Ovary (tissue), 9 donors: ENCODE results near the gene SMG6. TPM values are rescaled to one million over a fixed set of nuclear protein-coding genes. Genes with fewer than 3 reads are reported as not detected.
"Not testable (repeated sequence)": the region's sequence is repeated elsewhere in the genome, so short reads cannot be mapped to it uniquely, and the experiment has no call there.

Experiments
- DNase-seq, 5 donors: peaks; one replicate each; pipeline ENCODE4 v3.0.0-alpha.2; 2019 to 2020
- H3K27ac ChIP-seq, 2 donors: fragments of 200-600 bp; one replicate each; pipeline versions ENCODE4 v1.5.1 to v1.8.0; 2019 to 2022
- H3K27me3 ChIP-seq: fragments of 200-600 bp; one replicate; pipeline ENCODE4 v1.8.0; 2022
- H3K36me3 ChIP-seq: fragments of 200-600 bp; sonication (generic); one replicate; pipeline ENCODE4 v1.5.1; 2019
- H3K4me1 ChIP-seq: one replicate; pipeline ENCODE4 v1.8.1; 2013; ENCODE audit warnings: mild to moderate bottlenecking, moderate library complexity; ENCODE audit not compliant: insufficient read depth
- H3K4me3 ChIP-seq: fragments of 200-600 bp; sonication (generic); one replicate; pipeline ENCODE4 v1.5.1; 2017
- H3K9me3 ChIP-seq, 2 donors: fragments of 200-600 bp in 1 of 2; sonication (generic) in 1 of 2; one replicate each; pipeline versions ENCODE4 v1.5.1 to v1.8.1; 2013 to 2019; ENCODE audit warnings: mild to moderate bottlenecking in 1 of 2, moderate library complexity in 1 of 2
- CTCF ChIP-seq, 3 donors: fragments of 450-650 bp in 2 of 3; fragments of 200-600 bp in 1 of 3; IDR thresholded peaks; one replicate each; pipeline versions ENCODE4 v1.5.1 to v1.8.0; 2016 to 2022; ENCODE audit warnings: antibody characterized with exemption in 3 of 3, mild to moderate bottlenecking in 1 of 3
- EP300 ChIP-seq: sonication (generic); formaldehyde crosslinking; IDR thresholded peaks from one replicate; pipeline ENCODE4 v1.6.1; 2017; ENCODE audit warnings: antibody characterized with exemption
- POLR2A ChIP-seq: fragments of 450-650 bp; IDR thresholded peaks from one replicate; pipeline ENCODE4 v1.6.1; 2017; ENCODE audit warnings: antibody characterized with exemption, mild to moderate bottlenecking, moderate library complexity
- WGBS, 3 donors: extraction: QIAGEN DNeasy Blood & Tissue Kit in 1 of 3; methylation state at CpG; one replicate each; pipeline versions ENCODE4 v1.1.5 to v1.1.7; 2013 to 2017; 5-methylcytosine and 5-hydroxymethylcytosine counted together
- intact Hi-C, 4 donors: fragments of 100-400 bp; cut with DNase I; formaldehyde crosslinking; loops; one replicate each; pipeline versions ENCODE4 v1.11.0 to v1.15.1; 2022 to 2023
- polyA plus RNA-seq, 2 donors: library from polyadenylated mRNA; stranded (reverse); fragments of 200-250 nt in 1 of 2; fragments of 350-450 nt in 1 of 2; fragmentation: Illumina TruSeq in 1 of 2; extraction: RNeasy Lipid Tissue Mini Kit (QIAGEN cat#74804) in 1 of 2; gene quantifications; one replicate each; pipeline ENCODE4 v1.2.3, GENCODE V29; 2013 to 2014
- total RNA-seq, 7 donors: library from RNA; depleted of rRNA in 2 of 7; stranded (reverse); fragments of >200 nt in 2 of 7; fragmentation: NEBNext Ultra II Directional in 3 of 7; extraction: Animal tissue kit (Norgen Biotek cat#: 25700) in 3 of 7; gene quantifications; one replicate each; pipeline versions ENCODE4 v1.1.0 to v1.2.4, GENCODE V29; 2016 to 2023
- donor health status: DM: no; HTN: no; CAD: no; lungs with moderate emphysema.
- donor health status: DM: no; HTN: no; CAD: no.
- donor health status: Bipolar disorder and iron deficiency.
- donor health status: DM: yes; HTN: yes; CAD: no.
- donor health status: DM: no; HTN: no; CAD: no.
- donor health status: DM: yes; HTN: yes; CAD: no.

Gene SMG6
- total and polyA plus RNA-seq, 9 donors: 33.8 to 66.0 (median 51.0) TPM

GRCh38 chr17:2150806-2151205 lies 152.8 kb downstream of the SMG6 start:
- intact Hi-C loops: loop anchor here in 1 of 4 donors (10.0 kb wide), 1 partner anchor 46 kb away; no protein-coding TSS in a partner anchor
- H3K4me1 ChIP-seq: no peaks in the 10 kb centered on the region
- no peaks in the 10 kb centered on the region for H3K9me3 ChIP-seq
- TF ChIP-seq POLR2A (no peak), CTCF (IDR thresholded peaks at IDR 0.05) (no peak), EP300 (no peak)
- no peak overlapping the region for H3K4me3 ChIP-seq
- H3K36me3 ChIP-seq: no peaks in the 10 kb centered on the region
- H3K27me3 ChIP-seq: no peaks in the 10 kb centered on the region
- 75 to 77% (median 76%) methylated on average over 6 of the region's 6 CpGs for WGBS, 3 donors
- no peak overlapping the region for H3K27ac ChIP-seq
- no peak for DNase-seq

- no peak for DNase-seq
- Histone ChIP-seq H3K36me3 (no peaks in the 10 kb centered on the region), H3K4me3 (no peak overlapping the region), H3K4me1 (no peaks in the 10 kb centered on the region), H3K27me3 (no peaks in the 10 kb centered on the region), H3K27ac (no peak overlapping the region), H3K9me3 (no peaks in the 10 kb centered on the region)
- 90 to 95% (median 92%) methylated on average over 10 of the region's 10 CpGs for WGBS, 3 donors
- TF ChIP-seq EP300: no peak
- intact Hi-C loops: loop anchor here in 1 of 4 donors (10.0 kb wide), 1 partner anchor 45 kb away; no protein-coding TSS in a partner anchor
Measured at GRCh38 chr17:2149934-2150333, 153.7 kb downstream of the SMG6 start.

GRCh38 chr17:2146132-2146871 lies 157.3 kb downstream of the SMG6 start:
- no peak for DNase-seq
- TF ChIP-seq CTCF (IDR thresholded peaks at IDR 0.05) (no peak), POLR2A (no peak), EP300 (no peak)
- WGBS, 3 donors: 97 to 98% (median 98%) methylated on average over 8 of the region's 8 CpGs

GRCh38 chr17:2144701-2145100 lies 158.9 kb downstream of the SMG6 start:
- 89 to 97% (median 95%) methylated on average over 7 of the region's 7 CpGs for WGBS, 3 donors
- DNase-seq: no peak
- no peaks in the 10 kb centered on the region for H3K36me3 ChIP-seq
- intact Hi-C loops: no loop called here
- H3K4me3 ChIP-seq: no peak overlapping the region
- no peaks in the 10 kb centered on the region for H3K27me3 ChIP-seq
- no peaks in the 10 kb centered on the region for H3K4me1 ChIP-seq
- no peaks in the 10 kb centered on the region for H3K9me3 ChIP-seq
- TF ChIP-seq CTCF (IDR thresholded peaks at IDR 0.05): no peak
- TF ChIP-seq POLR2A: no peak
- TF ChIP-seq EP300: no peak
- no peak overlapping the region for H3K27ac ChIP-seq

More at GRCh38 chr17:2146132-2146871, 157.3 kb downstream of the SMG6 start:
- no peak overlapping the region for H3K27ac ChIP-seq
- H3K4me3 ChIP-seq: no peak overlapping the region
- H3K27me3 ChIP-seq: no peaks in the 10 kb centered on the region
- intact Hi-C loops: no loop called here
- H3K9me3 ChIP-seq: no peaks in the 10 kb centered on the region
- H3K36me3 ChIP-seq: no peaks in the 10 kb centered on the region
- no peaks in the 10 kb centered on the region for H3K4me1 ChIP-seq

GRCh38 chr17:2143332-2143731 lies 160.3 kb downstream of the SMG6 start:
- no peak overlapping the region for H3K27ac ChIP-seq
- DNase-seq: no peak
- H3K4me1 ChIP-seq: peaks cover 1% of the 10 kb centered on the region
- no peak overlapping the region for H3K4me3 ChIP-seq
- H3K9me3 ChIP-seq: no peaks in the 10 kb centered on the region
- H3K27me3 ChIP-seq: no peaks in the 10 kb centered on the region
- TF ChIP-seq EP300 (no peak), CTCF (IDR thresholded peaks at IDR 0.05) (no peak), POLR2A (no peak)
- intact Hi-C loops: no loop called here
- H3K36me3 ChIP-seq: no peaks in the 10 kb centered on the region
- WGBS, 3 donors: 92 to 95% (median 92%) methylated on average over 3 of the region's 3 CpGs

- 95 to 98% (median 96%) methylated on average over 8 of the region's 8 CpGs for WGBS, 3 donors
Measured at GRCh38 chr17:2142682-2143081, 160.9 kb downstream of the SMG6 start.

More at GRCh38 chr17:2142682-2143081, 160.9 kb downstream of the SMG6 start:
- H3K36me3 ChIP-seq, H3K4me1 ChIP-seq, H3K9me3 ChIP-seq, H3K4me3 ChIP-seq, intact Hi-C loops, H3K27ac ChIP-seq, H3K27me3 ChIP-seq, DNase-seq: not testable (repeated sequence)
